Ishikawa (cell line): ENCODE data around the gene VANGL1.

ENCODE experiments used
- CEBPB ChIP-seq: IDR thresholded peaks from 2 replicates; pipeline ENCODE4 v1.6.1; 2012
- CREB1 ChIP-seq: IDR thresholded peaks from 2 replicates; pipeline ENCODE4 v1.6.1; 2012; ENCODE audit warnings: low read depth
- EGR1 ChIP-seq: IDR thresholded peaks from 2 replicates; pipeline ENCODE4 v1.6.1; 2012
- EP300 ChIP-seq: IDR thresholded peaks from 2 replicates; pipeline ENCODE4 v1.6.1; 2012; ENCODE audit warnings: borderline replicate concordance
- FOXM1 ChIP-seq: IDR thresholded peaks from 2 replicates; pipeline ENCODE4 v1.6.1; 2012; ENCODE audit warnings: low read depth, borderline replicate concordance
- MAX ChIP-seq: IDR thresholded peaks from 2 replicates; pipeline ENCODE4 v1.6.1; 2012
- NFIC ChIP-seq: IDR thresholded peaks from 2 replicates; pipeline ENCODE4 v1.6.1; 2012
- RAD21 ChIP-seq: IDR thresholded peaks from 2 replicates; pipeline ENCODE4 v1.6.1; 2012; ENCODE audit warnings: low read depth
- REST ChIP-seq: IDR thresholded peaks from 2 replicates; pipeline ENCODE4 v1.6.1; 2012; ENCODE audit warnings: low read depth, mild to moderate bottlenecking
- TAF1 ChIP-seq: IDR thresholded peaks from 2 replicates; pipeline ENCODE4 v1.6.1; 2012; ENCODE audit warnings: low read depth, mild to moderate bottlenecking
- TCF12 ChIP-seq: IDR thresholded peaks from 2 replicates; pipeline ENCODE4 v1.6.1; 2012; ENCODE audit warnings: low read depth
- TEAD4 ChIP-seq: IDR thresholded peaks from 2 replicates; pipeline ENCODE4 v1.6.1; 2012
- USF1 ChIP-seq: IDR thresholded peaks from 2 replicates; pipeline ENCODE4 v1.6.1; 2012
- YY1 ChIP-seq: IDR thresholded peaks from 2 replicates; pipeline ENCODE4 v1.6.1; 2012; ENCODE audit warnings: low read depth
- ZBTB7A ChIP-seq: IDR thresholded peaks from 2 replicates; pipeline ENCODE4 v1.6.1; 2012; ENCODE audit warnings: low read depth

The VANGL1 gene

GRCh38 chr1:115656461-115657077, 14.8 kb downstream of the VANGL1 start:
- TF ChIP-seq TCF12 (no peak), CEBPB (no peak), TEAD4 (no peak), TAF1 (no peak), REST (no peak), YY1 (no peak), RAD21 (no peak), USF1 (no peak), MAX (no peak), NFIC (no peak), FOXM1 (no peak), CREB1 (no peak)

- TF ChIP-seq ZBTB7A = no peak
- TF ChIP-seq TEAD4 = no peak
- no peak for TF ChIP-seq CREB1
- no peak for TF ChIP-seq USF1
These were observed 16.9 kb downstream of the VANGL1 start for GRCh38 chr1:115658646-115659045.

- TF ChIP-seq RAD21 = no peak
- TF ChIP-seq REST = no peak
- no peak for TF ChIP-seq USF1
These were observed 18.4 kb downstream of the VANGL1 start for GRCh38 chr1:115660151-115660550.

- no peak for TF ChIP-seq FOXM1
- no peak for TF ChIP-seq CREB1
- no peak for TF ChIP-seq EGR1
- no peak for TF ChIP-seq CEBPB
- TF ChIP-seq REST = no peak
- TF ChIP-seq USF1 = no peak
- TF ChIP-seq RAD21 = no peak
- no peak for TF ChIP-seq EP300
These were observed 19.4 kb downstream of the VANGL1 start for GRCh38 chr1:115661157-115661556.
